HL-60 (cell line): ENCODE data around the gene TEX54.

Experiments used
- POLR2AphosphoS5 ChIP-seq: IDR thresholded peaks from 2 replicates; pipeline ENCODE4 v1.6.1; 2012; ENCODE audit warnings: low read depth
- TF ChIP-seq, protein P1 (sequence below): IDR thresholded peaks from one replicate; pipeline ENCODE4 v1.5.1; 2011; ENCODE audit warnings: low read length, control low read depth, inconsistent platforms; ENCODE audit not compliant: insufficient read depth
- TF ChIP-seq, protein P2 (sequence below): IDR thresholded peaks from 2 replicates; pipeline ENCODE4 v1.6.1; 2012; ENCODE audit warnings: low read depth; ENCODE audit not compliant: insufficient replicate concordance

DNA sequence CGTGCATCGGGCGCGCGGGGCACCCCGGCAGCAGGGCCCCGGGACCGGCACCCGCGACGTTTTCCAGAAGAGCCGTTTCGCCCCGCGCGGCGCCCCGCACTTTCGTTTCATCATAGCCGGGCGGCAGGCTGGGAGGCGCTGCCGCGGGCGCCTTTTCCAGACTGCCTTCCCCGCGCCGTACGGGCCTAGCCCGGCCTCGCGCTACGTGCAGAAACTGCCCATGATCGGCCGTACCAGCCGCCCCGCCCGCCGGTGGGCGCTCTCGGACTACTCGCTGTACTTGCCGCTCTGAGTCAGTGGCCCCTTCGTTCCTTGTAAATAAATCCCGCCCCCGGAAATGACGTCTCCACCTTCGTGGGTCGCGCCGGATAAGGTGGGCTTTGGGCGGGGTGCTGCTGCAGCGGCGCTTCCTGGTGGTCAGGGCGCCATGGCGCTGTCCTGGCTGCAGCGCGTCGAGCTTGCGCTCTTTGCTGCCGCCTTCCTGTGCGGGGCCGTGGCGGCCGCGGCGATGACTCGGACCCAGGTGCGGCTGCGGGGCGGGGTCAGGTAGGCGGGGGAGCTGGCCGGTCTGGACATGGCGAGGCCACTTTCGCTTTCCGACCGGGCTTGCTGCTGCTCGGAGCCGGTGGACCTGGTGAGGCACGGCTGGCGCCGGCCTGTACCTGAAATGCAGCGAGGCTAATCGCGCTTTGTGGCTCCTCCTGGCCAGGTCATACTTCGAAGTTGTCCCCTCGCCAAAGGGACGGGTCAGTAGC lies 45.5 kb downstream of the TEX54 start, which contains the start of gene TMEM179B:
- TF ChIP-seq, protein P1, sequence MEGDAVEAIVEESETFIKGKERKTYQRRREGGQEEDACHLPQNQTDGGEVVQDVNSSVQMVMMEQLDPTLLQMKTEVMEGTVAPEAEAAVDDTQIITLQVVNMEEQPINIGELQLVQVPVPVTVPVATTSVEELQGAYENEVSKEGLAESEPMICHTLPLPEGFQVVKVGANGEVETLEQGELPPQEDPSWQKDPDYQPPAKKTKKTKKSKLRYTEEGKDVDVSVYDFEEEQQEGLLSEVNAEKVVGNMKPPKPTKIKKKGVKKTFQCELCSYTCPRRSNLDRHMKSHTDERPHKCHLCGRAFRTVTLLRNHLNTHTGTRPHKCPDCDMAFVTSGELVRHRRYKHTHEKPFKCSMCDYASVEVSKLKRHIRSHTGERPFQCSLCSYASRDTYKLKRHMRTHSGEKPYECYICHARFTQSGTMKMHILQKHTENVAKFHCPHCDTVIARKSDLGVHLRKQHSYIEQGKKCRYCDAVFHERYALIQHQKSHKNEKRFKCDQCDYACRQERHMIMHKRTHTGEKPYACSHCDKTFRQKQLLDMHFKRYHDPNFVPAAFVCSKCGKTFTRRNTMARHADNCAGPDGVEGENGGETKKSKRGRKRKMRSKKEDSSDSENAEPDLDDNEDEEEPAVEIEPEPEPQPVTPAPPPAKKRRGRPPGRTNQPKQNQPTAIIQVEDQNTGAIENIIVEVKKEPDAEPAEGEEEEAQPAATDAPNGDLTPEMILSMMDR = peak; percentile 63
- peak; percentile 99 for TF ChIP-seq POLR2AphosphoS5
- TF ChIP-seq, protein P2, sequence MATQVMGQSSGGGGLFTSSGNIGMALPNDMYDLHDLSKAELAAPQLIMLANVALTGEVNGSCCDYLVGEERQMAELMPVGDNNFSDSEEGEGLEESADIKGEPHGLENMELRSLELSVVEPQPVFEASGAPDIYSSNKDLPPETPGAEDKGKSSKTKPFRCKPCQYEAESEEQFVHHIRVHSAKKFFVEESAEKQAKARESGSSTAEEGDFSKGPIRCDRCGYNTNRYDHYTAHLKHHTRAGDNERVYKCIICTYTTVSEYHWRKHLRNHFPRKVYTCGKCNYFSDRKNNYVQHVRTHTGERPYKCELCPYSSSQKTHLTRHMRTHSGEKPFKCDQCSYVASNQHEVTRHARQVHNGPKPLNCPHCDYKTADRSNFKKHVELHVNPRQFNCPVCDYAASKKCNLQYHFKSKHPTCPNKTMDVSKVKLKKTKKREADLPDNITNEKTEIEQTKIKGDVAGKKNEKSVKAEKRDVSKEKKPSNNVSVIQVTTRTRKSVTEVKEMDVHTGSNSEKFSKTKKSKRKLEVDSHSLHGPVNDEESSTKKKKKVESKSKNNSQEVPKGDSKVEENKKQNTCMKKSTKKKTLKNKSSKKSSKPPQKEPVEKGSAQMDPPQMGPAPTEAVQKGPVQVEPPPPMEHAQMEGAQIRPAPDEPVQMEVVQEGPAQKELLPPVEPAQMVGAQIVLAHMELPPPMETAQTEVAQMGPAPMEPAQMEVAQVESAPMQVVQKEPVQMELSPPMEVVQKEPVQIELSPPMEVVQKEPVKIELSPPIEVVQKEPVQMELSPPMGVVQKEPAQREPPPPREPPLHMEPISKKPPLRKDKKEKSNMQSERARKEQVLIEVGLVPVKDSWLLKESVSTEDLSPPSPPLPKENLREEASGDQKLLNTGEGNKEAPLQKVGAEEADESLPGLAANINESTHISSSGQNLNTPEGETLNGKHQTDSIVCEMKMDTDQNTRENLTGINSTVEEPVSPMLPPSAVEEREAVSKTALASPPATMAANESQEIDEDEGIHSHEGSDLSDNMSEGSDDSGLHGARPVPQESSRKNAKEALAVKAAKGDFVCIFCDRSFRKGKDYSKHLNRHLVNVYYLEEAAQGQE = no peak
